ENCODE data around the gene VSIR. TPM values are rescaled to one million over a fixed set of nuclear protein-coding genes. Genes with fewer than 3 reads are reported as not detected.

The VSIR gene
- total RNA-seq, 1 experiment from 2014 or later, result 0.07 TPM

GRCh38 chr10:71740069-71740653 is 33.2 kb downstream of the VSIR start:
- H2AFZ ChIP-seq (ENCODE audit: low read length), result no peak overlapping the region
- H3K4me2 ChIP-seq (ENCODE audit: low read depth, low read length, poor library complexity, severe bottlenecking), result no peak overlapping the region
- H3K27me3 ChIP-seq (ENCODE audit: low read length), result 0 out of 2 replicates have a peak, but pooled peaks cover 3% of the 10 kb centered on the region
- H3K79me2 ChIP-seq (ENCODE audit: low read length), result no peaks in the 10 kb centered on the region
- H3K36me3 ChIP-seq (ENCODE audit: insufficient read depth, low read length), result no peaks in the 10 kb centered on the region
- H3K9ac ChIP-seq (ENCODE audit: low read length), result no peak overlapping the region
- no peak overlapping the region for H3K27ac ChIP-seq (ENCODE audit: low read length)
- no peaks in the 10 kb centered on the region; the same call in 1 of the 2 replicates for H3K4me1 ChIP-seq (ENCODE audit: low read length)
- no peaks in the 10 kb centered on the region for H3K9me2 ChIP-seq (replicated peaks; ENCODE audit: insufficient read depth, low read length)
- DNase-seq, result no peak
- no peak overlapping the region for H3K4me3 ChIP-seq (ENCODE audit: low read length)
- H3K9me3 ChIP-seq (ENCODE audit: low read length), result peaks cover 3% of the 10 kb centered on the region; the same call in 1 of the 2 replicates
- peaks cover 5% of the 10 kb centered on the region; the same call in 1 of the 2 replicates for H4K20me1 ChIP-seq (ENCODE audit: insufficient read depth, low read depth, low read length)

- H3K27ac ChIP-seq (ENCODE audit: low read length), result no peak overlapping the region
- peaks cover 11% of the 10 kb centered on the region; the same call in 1 of the 2 replicates for H4K20me1 ChIP-seq (ENCODE audit: insufficient read depth, low read depth, low read length)
Measured at GRCh38 chr10:71739358-71739900, 33.9 kb downstream of the VSIR start.

GRCh38 chr10:71737834-71738197 is 35.5 kb downstream of the VSIR start:
- no peaks in the 10 kb centered on the region for H3K36me3 ChIP-seq (ENCODE audit: insufficient read depth, low read length)
- no peak overlapping the region for H2AFZ ChIP-seq (ENCODE audit: low read length)
- H3K9ac ChIP-seq (ENCODE audit: low read length), result no peak overlapping the region
- H3K27ac ChIP-seq (ENCODE audit: low read length), result no peak overlapping the region
- H3K4me1 ChIP-seq (ENCODE audit: low read length), result peaks cover 9% of the 10 kb centered on the region
- peaks cover 12% of the 10 kb centered on the region; the same call in 1 of the 2 replicates for H4K20me1 ChIP-seq (ENCODE audit: insufficient read depth, low read depth, low read length)
- no peaks in the 10 kb centered on the region for H3K9me2 ChIP-seq (replicated peaks; ENCODE audit: insufficient read depth, low read length)
- no peak overlapping the region for H3K4me2 ChIP-seq (ENCODE audit: low read depth, low read length, poor library complexity, severe bottlenecking)
- no peak overlapping the region for H3K4me3 ChIP-seq (ENCODE audit: low read length)
- DNase-seq, result no peak
- 0 out of 2 replicates have a peak, but pooled peaks cover 3% of the 10 kb centered on the region for H3K27me3 ChIP-seq (ENCODE audit: low read length)
- H3K9me3 ChIP-seq (ENCODE audit: low read length), result no peaks in the 10 kb centered on the region; the same call in 1 of the 2 replicates
- no peaks in the 10 kb centered on the region for H3K79me2 ChIP-seq (ENCODE audit: low read length)

More at GRCh38 chr10:71739358-71739900, 33.9 kb downstream of the VSIR start:
- DNase-seq, result no peak
- Histone ChIP-seq H3K4me3 (ENCODE audit: low read length) (no peak overlapping the region), H3K36me3 (ENCODE audit: insufficient read depth, low read length) (no peaks in the 10 kb centered on the region), H3K4me1 (ENCODE audit: low read length) (no peaks in the 10 kb centered on the region; the same call in 1 of the 2 replicates), H3K9ac (ENCODE audit: low read length) (no peak overlapping the region), H2AFZ (ENCODE audit: low read length) (no peak overlapping the region), H3K9me3 (ENCODE audit: low read length) (peaks cover 3% of the 10 kb centered on the region; the same call in 1 of the 2 replicates), H3K27me3 (ENCODE audit: low read length) (0 out of 2 replicates have a peak, but pooled peaks cover 3% of the 10 kb centered on the region), H3K79me2 (ENCODE audit: low read length) (no peaks in the 10 kb centered on the region), H3K4me2 (ENCODE audit: low read depth, low read length, poor library complexity, severe bottlenecking) (no peak overlapping the region), H3K9me2 (replicated peaks; ENCODE audit: insufficient read depth, low read length) (no peaks in the 10 kb centered on the region)

- H3K9me2 ChIP-seq (replicated peaks; ENCODE audit: insufficient read depth, low read length), result no peaks in the 10 kb centered on the region
- no peak overlapping the region for H3K27ac ChIP-seq (ENCODE audit: low read length)
- H3K9ac ChIP-seq (ENCODE audit: low read length), result no peak overlapping the region
- no peak overlapping the region for H3K4me3 ChIP-seq (ENCODE audit: low read length)
- H4K20me1 ChIP-seq (ENCODE audit: insufficient read depth, low read depth, low read length), result peaks cover 12% of the 10 kb centered on the region; the same call in 1 of the 2 replicates
- no peak for DNase-seq
- H3K27me3 ChIP-seq (ENCODE audit: low read length), result no peaks in the 10 kb centered on the region
- peaks cover 13% of the 10 kb centered on the region for H3K4me1 ChIP-seq (ENCODE audit: low read length)
- H3K9me3 ChIP-seq (ENCODE audit: low read length), result no peaks in the 10 kb centered on the region; the same call in 1 of the 2 replicates
- H3K36me3 ChIP-seq (ENCODE audit: insufficient read depth, low read length), result no peaks in the 10 kb centered on the region
- no peak overlapping the region for H3K4me2 ChIP-seq (ENCODE audit: low read depth, low read length, poor library complexity, severe bottlenecking)
- no peaks in the 10 kb centered on the region for H3K79me2 ChIP-seq (ENCODE audit: low read length)
- no peak overlapping the region for H2AFZ ChIP-seq (ENCODE audit: low read length)
Measured at GRCh38 chr10:71737001-71737833, 36.1 kb downstream of the VSIR start.

GRCh38 chr10:71736570-71736952 is 36.8 kb downstream of the VSIR start:
- H2AFZ ChIP-seq (ENCODE audit: low read length), result no peak overlapping the region
- DNase-seq, result no peak
- H3K4me2 ChIP-seq (ENCODE audit: low read depth, low read length, poor library complexity, severe bottlenecking), result no peak overlapping the region
- H3K9me3 ChIP-seq (ENCODE audit: low read length), result no peaks in the 10 kb centered on the region
- no peak overlapping the region for H3K27ac ChIP-seq (ENCODE audit: low read length)
- H3K9me2 ChIP-seq (replicated peaks; ENCODE audit: insufficient read depth, low read length), result no peaks in the 10 kb centered on the region
- H4K20me1 ChIP-seq (ENCODE audit: insufficient read depth, low read depth, low read length), result peaks cover 12% of the 10 kb centered on the region; the same call in 1 of the 2 replicates
- H3K79me2 ChIP-seq (ENCODE audit: low read length), result no peaks in the 10 kb centered on the region
- no peak overlapping the region for H3K9ac ChIP-seq (ENCODE audit: low read length)
- peaks cover 13% of the 10 kb centered on the region for H3K4me1 ChIP-seq (ENCODE audit: low read length)
- H3K4me3 ChIP-seq (ENCODE audit: low read length), result no peak overlapping the region
- no peaks in the 10 kb centered on the region for H3K36me3 ChIP-seq (ENCODE audit: insufficient read depth, low read length)
- H3K27me3 ChIP-seq (ENCODE audit: low read length), result no peaks in the 10 kb centered on the region

- no peaks in the 10 kb centered on the region for H3K36me3 ChIP-seq (ENCODE audit: insufficient read depth, low read length)
- no peak overlapping the region for H3K4me2 ChIP-seq (ENCODE audit: low read depth, low read length, poor library complexity, severe bottlenecking)
- no peaks in the 10 kb centered on the region for H3K79me2 ChIP-seq (ENCODE audit: low read length)
- no peaks in the 10 kb centered on the region for H3K9me2 ChIP-seq (replicated peaks; ENCODE audit: insufficient read depth, low read length)
- H3K4me1 ChIP-seq (ENCODE audit: low read length), result peaks cover 13% of the 10 kb centered on the region
- H3K27me3 ChIP-seq (ENCODE audit: low read length), result no peaks in the 10 kb centered on the region
- H3K9ac ChIP-seq (ENCODE audit: low read length), result no peak overlapping the region
- peaks cover 12% of the 10 kb centered on the region; the same call in 1 of the 2 replicates for H4K20me1 ChIP-seq (ENCODE audit: insufficient read depth, low read depth, low read length)
- no peak overlapping the region for H3K27ac ChIP-seq (ENCODE audit: low read length)
- no peaks in the 10 kb centered on the region for H3K9me3 ChIP-seq (ENCODE audit: low read length)
- H3K4me3 ChIP-seq (ENCODE audit: low read length), result no peak overlapping the region
- DNase-seq, result no peak
- H2AFZ ChIP-seq (ENCODE audit: low read length), result no peak overlapping the region
Measured at GRCh38 chr10:71735709-71736569, 37.4 kb downstream of the VSIR start.

GRCh38 chr10:71734797-71735196 is 38.5 kb downstream of the VSIR start:
- H2AFZ ChIP-seq (ENCODE audit: low read length), result no peak overlapping the region
- no peak overlapping the region for H3K4me3 ChIP-seq (ENCODE audit: low read length)
- no peaks in the 10 kb centered on the region for H3K36me3 ChIP-seq (ENCODE audit: insufficient read depth, low read length)
- no peak overlapping the region for H3K4me2 ChIP-seq (ENCODE audit: low read depth, low read length, poor library complexity, severe bottlenecking)
- no peaks in the 10 kb centered on the region for H3K27me3 ChIP-seq (ENCODE audit: low read length)
- no peak overlapping the region for H3K9ac ChIP-seq (ENCODE audit: low read length)
- no peak overlapping the region for H3K27ac ChIP-seq (ENCODE audit: low read length)
- H4K20me1 ChIP-seq (ENCODE audit: insufficient read depth, low read depth, low read length), result peaks cover 12% of the 10 kb centered on the region; the same call in 1 of the 2 replicates
- H3K79me2 ChIP-seq (ENCODE audit: low read length), result no peaks in the 10 kb centered on the region
- H3K4me1 ChIP-seq (ENCODE audit: low read length), result peaks cover 13% of the 10 kb centered on the region
- no peaks in the 10 kb centered on the region for H3K9me3 ChIP-seq (ENCODE audit: low read length)
- DNase-seq, result no peak
- no peaks in the 10 kb centered on the region for H3K9me2 ChIP-seq (replicated peaks; ENCODE audit: insufficient read depth, low read length)

Data from Karpas-422 (cell line).